SK-N-SH (cell line): ENCODE measurements around the gene PEX3. TPM values are rescaled to one million over a fixed set of nuclear protein-coding genes. Genes with fewer than 3 reads are reported as not detected.

Source experiments
- CTCF ChIA-PET: fragments of 300-600, 350-600 bp; formaldehyde crosslinking; extraction: SDS; loops from one replicate; lab custom pipeline; 2021; lab: Yijun Ruan, JAX
- POLR2A ChIA-PET: fragments of 350-600 bp; sonication (Branson Sonifier 250); formaldehyde crosslinking; extraction: SDS; loops from one replicate; lab custom pipeline; 2020; ENCODE audit warnings: antibody characterized with exemption, inconsistent platforms; lab: Yijun Ruan, JAX
- DNase-seq: peaks from one replicate; pipeline ENCODE4 v3.0.0; 2012
- H2AFZ ChIP-seq: fragments of 200-600 bp; sonication (generic); 2 replicates; pipeline ENCODE4 v1.8.1; 2016; ENCODE audit warnings: antibody characterized with exemption, mild to moderate bottlenecking, low read depth
- H3F3A ChIP-seq: fragments of 200-600 bp; sonication (generic); replicated peaks from 2 replicates; pipeline ENCODE3; 2016; ENCODE audit warnings: antibody characterized with exemption, mild to moderate bottlenecking; ENCODE audit not compliant: insufficient read depth
- H3K27ac ChIP-seq, 2 experiments: fragments of 200-500 bp in 1 of 2; fragments of 200-600 bp in 1 of 2; sonication (Bioruptor generic) in 1 of 2; sonication (generic), shearing (Covaris generic) in 1 of 2; 2 replicates each; pipeline versions ENCODE4 v1.5.1 to v1.6.1; 2014 to 2016; ENCODE audit warnings: low read depth in 2 of 2, inconsistent platforms in 1 of 2, low read length in 1 of 2, mild to moderate bottlenecking in 1 of 2, mixed read lengths in 1 of 2
- H3K27me3 ChIP-seq: fragments of 200-600 bp; sonication (generic), shearing (Covaris generic); 2 replicates; pipeline ENCODE4 v1.6.1; 2016; ENCODE audit warnings: mixed run types; ENCODE audit not compliant: insufficient read depth
- H3K36me3 ChIP-seq, 2 experiments: fragments of 200-500 bp in 1 of 2; fragments of 200-600 bp in 1 of 2; sonication (Bioruptor generic) in 1 of 2; sonication (generic) in 1 of 2; replicated peaks in 1 of 2; 2 replicates each; pipeline versions ENCODE3 to v1.5.1; 2014 to 2016; ENCODE audit warnings: low read length in 1 of 2, mild to moderate bottlenecking in 1 of 2; ENCODE audit not compliant: insufficient read depth in 2 of 2, control insufficient read depth in 1 of 2
- H3K4me1 ChIP-seq, 2 experiments: fragments of 200-500 bp in 1 of 2; fragments of 200-600 bp in 1 of 2; sonication (Bioruptor generic) in 1 of 2; sonication (generic), shearing (Covaris generic) in 1 of 2; 2 replicates each; pipeline versions ENCODE4 v1.5.1 to v1.6.1; 2014 to 2016; ENCODE audit warnings: low read depth in 1 of 2, low read length in 1 of 2, mixed run types in 1 of 2; ENCODE audit not compliant: insufficient read depth in 2 of 2, control insufficient read depth in 1 of 2
- H3K4me2 ChIP-seq: fragments of 200-600 bp; sonication (generic), shearing (Covaris generic); 2 replicates; pipeline ENCODE4 v1.6.1; 2017; ENCODE audit warnings: mixed run types
- H3K4me3 ChIP-seq, 2 experiments: fragments of 200-500 bp in 1 of 2; fragments of 200-600 bp in 1 of 2; sonication (Bioruptor generic) in 1 of 2; sonication (generic), shearing (Covaris generic) in 1 of 2; 2 replicates each; pipeline versions ENCODE4 v1.5.1 to v1.8.1; 2014 to 2016; ENCODE audit warnings: low read depth in 2 of 2, inconsistent platforms in 1 of 2, low read length in 1 of 2, mild to moderate bottlenecking in 1 of 2, mixed read lengths in 1 of 2, moderate library complexity in 1 of 2
- H3K79me2 ChIP-seq: fragments of 200-600 bp; sonication (generic); 2 replicates; pipeline ENCODE4 v1.8.1; 2017; ENCODE audit warnings: mild to moderate bottlenecking; ENCODE audit not compliant: insufficient read depth
- H3K9ac ChIP-seq: fragments of 200-600 bp; sonication (generic); 2 replicates; pipeline ENCODE4 v1.6.1; 2017; ENCODE audit warnings: mixed run types
- H3K9me2 ChIP-seq: fragments of 200-600 bp; sonication (generic); 2 replicates; pipeline ENCODE4 v1.6.1; 2017; ENCODE audit warnings: mixed run types
- H3K9me3 ChIP-seq: fragments of 200-600 bp; sonication (generic); 2 replicates; pipeline ENCODE4 v1.6.1; 2017; ENCODE audit warnings: mixed run types, mild to moderate bottlenecking, moderate library complexity
- H4K20me1 ChIP-seq: fragments of 200-600 bp; sonication (generic); 2 replicates; pipeline ENCODE4 v1.6.1; 2017; ENCODE audit warnings: mild to moderate bottlenecking, mixed run types; ENCODE audit not compliant: insufficient read depth
- CHD2 ChIP-seq: fragments of 150-350 bp; IDR thresholded peaks from 2 replicates; pipeline ENCODE4 v1.6.1; 2018; ENCODE audit warnings: low read length; ENCODE audit not compliant: partially characterized antibody
- ELF1 ChIP-seq: IDR thresholded peaks from 2 replicates; pipeline ENCODE4 v1.4.0; 2012
- FOSL2 ChIP-seq: IDR thresholded peaks from 2 replicates; pipeline ENCODE4 v1.4.0; 2012; ENCODE audit warnings: low read depth, mild to moderate bottlenecking, moderate library complexity, borderline replicate concordance
- FOXJ3 ChIP-seq: sonication (generic); formaldehyde crosslinking; IDR thresholded peaks from 2 replicates; pipeline ENCODE4 v1.5.1; 2020; ENCODE audit warnings: mild to moderate bottlenecking, missing genetic modification reagents
- GATA2 ChIP-seq: sonication (generic); formaldehyde crosslinking; IDR thresholded peaks from 2 replicates; pipeline ENCODE4 v1.5.0; 2020; ENCODE audit warnings: mild to moderate bottlenecking, missing genetic modification reagents
- JUND ChIP-seq: IDR thresholded peaks from 2 replicates; pipeline ENCODE4 v1.4.0; 2012
- MAX ChIP-seq: IDR thresholded peaks from 2 replicates; pipeline ENCODE4 v1.4.0; 2012; ENCODE audit warnings: low read depth
- MEF2A ChIP-seq: IDR thresholded peaks from 2 replicates; pipeline ENCODE4 v1.4.0; 2012; ENCODE audit warnings: low read depth, borderline replicate concordance
- MXI1 ChIP-seq: IDR thresholded peaks from 2 replicates; pipeline ENCODE4 v1.6.1; 2012; ENCODE audit warnings: mild to moderate bottlenecking, low read depth, low read length, improper control_type of control experiment
- NFIC ChIP-seq: IDR thresholded peaks from 2 replicates; pipeline ENCODE4 v1.4.0; 2012; ENCODE audit warnings: borderline replicate concordance
- RCOR1 ChIP-seq: fragments of 150-350 bp; IDR thresholded peaks from 2 replicates; pipeline ENCODE4 v1.6.1; 2017; ENCODE audit warnings: antibody characterized with exemption, low read length
- RXRA ChIP-seq: IDR thresholded peaks from 2 replicates; pipeline ENCODE4 v1.4.0; 2012; ENCODE audit warnings: low read depth, mild to moderate bottlenecking, borderline replicate concordance
- SIN3A ChIP-seq: IDR thresholded peaks from 2 replicates; pipeline ENCODE4 v1.6.1; 2012; ENCODE audit warnings: low read depth, mild to moderate bottlenecking, low read length, moderate library complexity, borderline replicate concordance
- TCF12 ChIP-seq: IDR thresholded peaks from 2 replicates; pipeline ENCODE4 v1.4.0; 2012
- USF1 ChIP-seq: IDR thresholded peaks from 2 replicates; pipeline ENCODE4 v1.4.0; 2012; ENCODE audit warnings: low read depth, borderline replicate concordance
- USF2 ChIP-seq: fragments of 150-350 bp; IDR thresholded peaks from 2 replicates; pipeline ENCODE4 v1.6.1; 2017; ENCODE audit warnings: antibody characterized with exemption, low read length, low read depth, borderline replicate concordance
- WGBS: methylation state at CpG from one replicate; pipeline ENCODE4 v1.1.6; 2017; ENCODE audit warnings: low lambda C conversion rate; 5-methylcytosine and 5-hydroxymethylcytosine counted together
- polyA plus RNA-seq, 3 experiments: library from polyadenylated mRNA; depleted of rRNA; stranded (reverse); fragments of >200 nt; gene quantifications; 2 replicates each; pipeline ENCODE4 v1.2.3, GENCODE V29; 2012

PEX3 gene
- polyA plus RNA-seq, 1 of the 3 experiments (the other 2 are of a cell fraction): 14.1 TPM

GRCh38 chr6:143506199-143506598 lies 55.6 kb downstream of the PEX3 start:
- Histone ChIP-seq H3K4me3 (no peak overlapping the region), H3K27ac (no peak overlapping the region), H3K79me2 (peaks cover 21% of the 10 kb centered on the region), H3K27me3 (no peaks in the 10 kb centered on the region), H3K9me2 (no peaks in the 10 kb centered on the region), H4K20me1 (no peaks in the 10 kb centered on the region), H3K9me3 (no peaks in the 10 kb centered on the region)
- POLR2A ChIA-PET: no interaction called here
- over 99% methylated on average over 6 of the region's 6 CpGs for WGBS
- TF ChIP-seq ELF1 (no peak), FOXJ3 (no peak), USF2 (no peak), FOSL2 (no peak), RCOR1 (no peak), GATA2 (CRISPR knock-in tag) (no peak)
- TF ChIP-seq, all 33 proteins: peak for 0
- DNase-seq: no peak
- Histone ChIP-seq H3K36me3 (peaks cover 12 to 44% of the 10 kb centered on the region in 2 experiments), H3F3A (peaks cover under 1% of the 10 kb centered on the region), H3K4me2 (no peak overlapping the region), H3K9ac (no peak overlapping the region), H2AFZ (no peak overlapping the region), H3K4me1 (peaks cover 0 to 5% of the 10 kb centered on the region in 2 experiments; a peak in 2 of 4 replicates)
- CTCF ChIA-PET: no interaction called here

GRCh38 chr6:143506620-143507019 lies 56.0 kb downstream of the PEX3 start:
- POLR2A ChIA-PET: no interaction called here
- CTCF ChIA-PET: no interaction called here

More at GRCh38 chr6:143506620-143507019, 56.0 kb downstream of the PEX3 start:
- Histone ChIP-seq H4K20me1 (no peaks in the 10 kb centered on the region), H3F3A (no peaks in the 10 kb centered on the region), H3K4me2 (no peak overlapping the region), H3K9ac (no peak overlapping the region), H3K9me3 (no peaks in the 10 kb centered on the region), H3K27ac (no peak overlapping the region), H2AFZ (no peak overlapping the region), H3K79me2 (peaks cover 21% of the 10 kb centered on the region), H3K4me3 (no peak overlapping the region), H3K27me3 (no peaks in the 10 kb centered on the region), H3K9me2 (no peaks in the 10 kb centered on the region), H3K36me3 (peaks cover 9 to 40% of the 10 kb centered on the region in 2 experiments), H3K4me1 (peaks cover 0 to 7% of the 10 kb centered on the region in 2 experiments; a peak in 2 of 4 replicates)
- DNase-seq: no peak
- 88% methylated on average over 2 of the region's 2 CpGs for WGBS
- TF ChIP-seq ELF1: no peak
- TF ChIP-seq SIN3A: no peak
- no peak for TF ChIP-seq FOXJ3
- TF ChIP-seq CHD2: no peak
- no peak for TF ChIP-seq USF1
- TF ChIP-seq MEF2A: no peak
- TF ChIP-seq MXI1: no peak
- no peak for TF ChIP-seq NFIC
- no peak for TF ChIP-seq MAX
- TF ChIP-seq GATA2 (CRISPR knock-in tag): no peak
- no peak for TF ChIP-seq RXRA
- TF ChIP-seq TCF12: no peak
- no peak for TF ChIP-seq JUND
